Measurements from ENCODE around the gene IFNGR1.
"Not testable (repeated sequence)": the region's sequence is repeated elsewhere in the genome, so short reads cannot be mapped to it uniquely, and the experiment has no call there.

Gene IFNGR1

GRCh38 chr6:137256350-137257103, 37.3 kb upstream of the IFNGR1 start:
- Histone ChIP-seq H3K4me3 (ENCODE audit: extremely low read depth, insufficient read depth, low read length, poor library complexity, severe bottlenecking) (no peak overlapping the region), H3K4me1 (ENCODE audit: control insufficient read depth, insufficient read depth, low read length, poor library complexity, severe bottlenecking) (no peaks in the 10 kb centered on the region), H3K9me3 (ENCODE audit: control insufficient read depth, low read length) (peaks cover 14% of the 10 kb centered on the region), H3K27ac (ENCODE audit: low read depth, low read length, severe bottlenecking) (no peak overlapping the region), H3K36me3 (ENCODE audit: control insufficient read depth, insufficient read depth, low read length) (no peaks in the 10 kb centered on the region)
- no CpG with 5 or more reads among the region's 1 CpG for WGBS, 2 experiments (ENCODE audit: insufficient coverage in 2 of 2)

- WGBS, 2 experiments (ENCODE audit: insufficient coverage in 2 of 2): no CpG with 5 or more reads among the region's 1 CpG
- Histone ChIP-seq H3K27ac (ENCODE audit: low read depth, low read length, severe bottlenecking) (no peak overlapping the region), H3K4me3 (ENCODE audit: extremely low read depth, insufficient read depth, low read length, poor library complexity, severe bottlenecking) (no peak overlapping the region)
Measured at GRCh38 chr6:137254966-137255365, 35.8 kb upstream of the IFNGR1 start.

GRCh38 chr6:137254430-137254829, 35.2 kb upstream of the IFNGR1 start:
- WGBS, 2 experiments (ENCODE audit: insufficient coverage in 2 of 2): no CpG with 5 or more reads among the region's 2 CpGs
- H3K4me1 ChIP-seq (ENCODE audit: control insufficient read depth, insufficient read depth, low read length, poor library complexity, severe bottlenecking); H3K36me3 ChIP-seq (ENCODE audit: control insufficient read depth, insufficient read depth, low read length); H3K4me3 ChIP-seq (ENCODE audit: extremely low read depth, insufficient read depth, low read length, poor library complexity, severe bottlenecking); H3K27ac ChIP-seq (ENCODE audit: low read depth, low read length, severe bottlenecking): not testable (repeated sequence)
- peaks cover 14% of the 10 kb centered on the region for H3K9me3 ChIP-seq (ENCODE audit: control insufficient read depth, low read length)

More at GRCh38 chr6:137254966-137255365, 35.8 kb upstream of the IFNGR1 start:
- Histone ChIP-seq H3K4me1 (ENCODE audit: control insufficient read depth, insufficient read depth, low read length, poor library complexity, severe bottlenecking) (no peaks in the 10 kb centered on the region), H3K9me3 (ENCODE audit: control insufficient read depth, low read length) (peaks cover 14% of the 10 kb centered on the region), H3K36me3 (ENCODE audit: control insufficient read depth, insufficient read depth, low read length) (no peaks in the 10 kb centered on the region)

DNA sequence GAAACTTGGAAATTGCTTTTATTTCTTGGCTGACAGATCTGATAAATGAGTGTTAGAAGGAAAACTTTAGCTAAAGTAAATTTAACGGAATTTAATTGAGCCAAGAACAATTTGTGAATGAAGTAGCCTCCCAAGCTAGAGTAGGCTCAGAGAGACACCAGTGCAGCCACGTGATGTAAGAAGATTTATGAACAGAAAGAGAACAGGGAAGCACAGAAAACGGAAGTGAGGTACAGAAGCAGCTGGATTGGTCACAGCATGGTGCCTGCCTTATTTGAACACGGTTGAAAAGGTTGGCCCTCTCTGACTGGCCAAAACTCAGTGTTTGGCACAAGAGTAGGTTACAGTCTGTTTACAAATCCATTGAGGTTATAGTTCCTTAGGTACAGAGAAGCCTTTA, 29.5 kb upstream of the IFNGR1 start:
- no peak overlapping the region for H3K4me3 ChIP-seq (ENCODE audit: extremely low read depth, insufficient read depth, low read length, poor library complexity, severe bottlenecking)
- no peak overlapping the region for H3K27ac ChIP-seq (ENCODE audit: low read depth, low read length, severe bottlenecking)
- 73 to 77% methylated on average over 4 of the region's 4 CpGs for whole genome bisulfite sequencing, 2 experiments (ENCODE audit: insufficient coverage in 2 of 2)
- no peaks in the 10 kb centered on the region for H3K4me1 ChIP-seq (ENCODE audit: control insufficient read depth, insufficient read depth, low read length, poor library complexity, severe bottlenecking)
- H3K36me3 ChIP-seq (ENCODE audit: control insufficient read depth, insufficient read depth, low read length): no peaks in the 10 kb centered on the region
- no peaks in the 10 kb centered on the region for H3K9me3 ChIP-seq (ENCODE audit: control insufficient read depth, low read length)

DNA sequence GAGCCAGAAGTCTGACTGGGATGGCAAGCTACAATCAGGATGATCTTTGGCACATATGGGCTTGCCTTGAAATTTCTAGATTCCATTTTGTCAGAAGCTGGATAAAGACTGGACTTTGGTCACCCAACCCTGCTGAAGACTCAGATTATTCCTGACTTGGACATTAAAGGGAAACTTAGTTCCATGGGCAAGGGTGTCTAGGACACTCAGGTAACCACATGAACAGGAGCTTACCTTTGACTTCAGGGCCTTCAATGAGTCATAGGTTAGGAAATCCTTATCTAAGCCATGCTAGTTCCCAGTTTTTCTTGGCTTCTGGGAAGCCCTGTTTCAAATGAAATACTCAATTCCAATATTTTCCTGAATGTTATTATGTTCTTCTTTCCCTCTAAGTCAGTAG, 28.5 kb upstream of the IFNGR1 start:
- Histone ChIP-seq H3K27ac (ENCODE audit: low read depth, low read length, severe bottlenecking) (no peak overlapping the region), H3K4me3 (ENCODE audit: extremely low read depth, insufficient read depth, low read length, poor library complexity, severe bottlenecking) (no peak overlapping the region), H3K36me3 (ENCODE audit: control insufficient read depth, insufficient read depth, low read length) (no peaks in the 10 kb centered on the region), H3K4me1 (ENCODE audit: control insufficient read depth, insufficient read depth, low read length, poor library complexity, severe bottlenecking) (no peaks in the 10 kb centered on the region), H3K9me3 (ENCODE audit: control insufficient read depth, low read length) (no peaks in the 10 kb centered on the region)

DNA sequence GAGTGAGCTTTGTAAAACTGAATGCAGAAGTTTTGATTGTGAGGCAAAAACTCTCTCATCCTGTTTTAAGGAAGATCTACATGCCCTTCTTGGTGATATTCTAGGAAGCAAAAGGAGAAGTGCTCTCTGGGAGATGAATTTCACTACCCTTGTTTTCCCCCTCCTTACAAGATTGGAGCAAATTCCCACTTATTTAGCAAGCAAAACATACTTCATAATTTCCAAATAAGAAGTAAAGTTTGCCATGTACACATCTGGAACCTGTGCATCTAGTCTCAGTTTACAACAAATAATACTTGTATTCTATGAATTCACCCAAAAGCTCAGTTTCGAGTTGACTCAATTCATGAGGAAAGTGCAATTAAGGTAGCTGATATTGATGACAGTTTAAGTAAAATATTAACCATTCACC, 27.6 kb upstream of the IFNGR1 start:
- no CpG with 5 or more reads among the region's 1 CpG for WGBS, 2 experiments (ENCODE audit: insufficient coverage in 2 of 2)
- no peaks in the 10 kb centered on the region for H3K4me1 ChIP-seq (ENCODE audit: control insufficient read depth, insufficient read depth, low read length, poor library complexity, severe bottlenecking)
- no peak overlapping the region for H3K4me3 ChIP-seq (ENCODE audit: extremely low read depth, insufficient read depth, low read length, poor library complexity, severe bottlenecking)
- H3K36me3 ChIP-seq (ENCODE audit: control insufficient read depth, insufficient read depth, low read length): no peaks in the 10 kb centered on the region
- H3K27ac ChIP-seq (ENCODE audit: low read depth, low read length, severe bottlenecking): no peak overlapping the region
- H3K9me3 ChIP-seq (ENCODE audit: control insufficient read depth, low read length): no peaks in the 10 kb centered on the region

- Histone ChIP-seq H3K4me1 (ENCODE audit: control insufficient read depth, insufficient read depth, low read length, poor library complexity, severe bottlenecking) (no peaks in the 10 kb centered on the region), H3K27ac (ENCODE audit: low read depth, low read length, severe bottlenecking) (no peak overlapping the region), H3K36me3 (ENCODE audit: control insufficient read depth, insufficient read depth, low read length) (no peaks in the 10 kb centered on the region), H3K9me3 (ENCODE audit: control insufficient read depth, low read length) (no peaks in the 10 kb centered on the region), H3K4me3 (ENCODE audit: extremely low read depth, insufficient read depth, low read length, poor library complexity, severe bottlenecking) (no peak overlapping the region)
- WGBS, 2 experiments (ENCODE audit: insufficient coverage in 2 of 2): no CpG with 5 or more reads among the region's 4 CpGs
Measured at GRCh38 chr6:137246164-137246563, 27.0 kb upstream of the IFNGR1 start.

DNA sequence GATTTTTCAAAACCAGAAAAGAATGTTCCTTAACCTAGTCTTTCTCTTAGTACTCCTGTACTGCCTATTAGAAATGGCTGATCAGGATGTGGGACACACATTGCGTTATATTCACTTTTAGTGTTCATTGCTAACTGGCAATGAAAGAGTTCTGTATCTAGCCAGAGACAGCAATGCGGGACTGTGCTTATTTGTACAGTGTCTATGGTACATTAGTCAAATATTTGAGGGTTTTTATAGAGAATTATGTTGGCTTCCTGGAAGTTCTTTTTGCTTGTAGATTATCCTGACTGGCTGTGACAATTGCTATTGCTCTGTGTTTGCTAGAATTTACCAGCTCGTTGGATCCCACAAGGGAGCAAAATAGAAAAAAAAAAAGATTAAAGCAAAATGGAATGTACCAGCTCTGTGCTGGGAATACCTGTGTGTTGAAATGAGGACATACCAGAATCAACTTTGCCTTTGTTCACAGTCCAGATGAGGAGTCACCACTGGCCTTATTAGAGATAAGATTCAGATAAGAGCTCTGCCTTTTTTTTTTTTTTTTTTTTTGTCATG, 22.4 kb upstream of the IFNGR1 start:
- Histone ChIP-seq H3K36me3 (ENCODE audit: control insufficient read depth, insufficient read depth, low read length) (no peaks in the 10 kb centered on the region), H3K27ac (ENCODE audit: low read depth, low read length, severe bottlenecking) (no peak overlapping the region), H3K9me3 (ENCODE audit: control insufficient read depth, low read length) (no peaks in the 10 kb centered on the region), H3K4me1 (ENCODE audit: control insufficient read depth, insufficient read depth, low read length, poor library complexity, severe bottlenecking) (peaks cover 27% of the 10 kb centered on the region), H3K4me3 (ENCODE audit: extremely low read depth, insufficient read depth, low read length, poor library complexity, severe bottlenecking) (no peak overlapping the region)
- WGBS, 2 experiments (ENCODE audit: insufficient coverage in 2 of 2): 80 to 93% methylated on average over 2 to 3 of the region's 3 CpGs

GRCh38 chr6:137240168-137240567, 21.0 kb upstream of the IFNGR1 start:
- Histone ChIP-seq H3K4me1 (ENCODE audit: control insufficient read depth, insufficient read depth, low read length, poor library complexity, severe bottlenecking) (peaks cover 29% of the 10 kb centered on the region), H3K9me3 (ENCODE audit: control insufficient read depth, low read length) (no peaks in the 10 kb centered on the region), H3K27ac (ENCODE audit: low read depth, low read length, severe bottlenecking) (no peak overlapping the region), H3K36me3 (ENCODE audit: control insufficient read depth, insufficient read depth, low read length) (no peaks in the 10 kb centered on the region), H3K4me3 (ENCODE audit: extremely low read depth, insufficient read depth, low read length, poor library complexity, severe bottlenecking) (no peak overlapping the region)
- WGBS, 2 experiments (ENCODE audit: insufficient coverage in 2 of 2): 82 to 100% methylated on average over 1 of the region's 1 CpG

DNA sequence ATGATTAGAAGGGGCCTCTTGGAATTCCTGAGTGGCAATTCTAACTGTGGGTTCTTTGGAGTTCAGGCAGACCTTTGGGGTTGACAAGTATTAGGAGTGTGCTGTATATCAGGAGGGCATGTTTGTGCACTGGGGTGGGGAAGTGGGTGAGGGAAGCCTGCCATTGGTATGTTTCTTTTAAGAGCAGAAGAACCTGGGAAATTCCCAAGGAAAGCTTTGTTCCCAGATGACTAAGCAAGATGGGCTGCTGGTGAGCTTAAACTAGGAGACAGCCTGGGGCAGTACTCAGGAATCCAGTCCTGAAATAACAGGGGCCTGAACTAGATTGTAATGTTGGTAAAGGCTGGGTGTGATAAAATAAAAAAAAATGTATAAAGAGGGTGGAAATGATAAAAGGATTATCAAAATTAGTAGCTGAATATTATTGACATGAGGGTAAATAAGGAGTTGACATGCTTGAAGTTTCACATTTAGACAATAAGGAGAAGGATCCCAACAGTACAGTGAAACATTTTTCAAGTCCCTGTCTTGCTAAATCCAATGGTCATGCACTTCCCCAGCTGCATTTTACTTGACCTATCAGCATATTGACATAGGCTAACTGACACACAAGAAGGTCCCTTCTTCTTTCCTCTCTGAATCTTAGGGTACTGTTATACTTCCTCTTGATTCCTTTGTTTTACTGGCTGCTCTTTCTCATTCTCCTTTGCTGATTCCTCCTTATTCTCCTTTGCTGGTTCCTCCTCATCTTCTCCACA, 18.4 kb upstream of the IFNGR1 start:
- Histone ChIP-seq H3K9me3 (ENCODE audit: control insufficient read depth, low read length) (no peaks in the 10 kb centered on the region), H3K4me1 (ENCODE audit: control insufficient read depth, insufficient read depth, low read length, poor library complexity, severe bottlenecking) (peaks cover 44% of the 10 kb centered on the region), H3K36me3 (ENCODE audit: control insufficient read depth, insufficient read depth, low read length) (no peaks in the 10 kb centered on the region), H3K4me3 (ENCODE audit: extremely low read depth, insufficient read depth, low read length, poor library complexity, severe bottlenecking) (no peak overlapping the region), H3K27ac (ENCODE audit: low read depth, low read length, severe bottlenecking) (peak overlapping the region; percentile 91)

Measured in mesodermal cell (in vitro differentiated cells).